Lower lobe of right lung (tissue), 2 donors: ENCODE data around the gene FHIP1B. TPM values are rescaled to one million over a fixed set of nuclear protein-coding genes. Genes with fewer than 3 reads are reported as not detected.

Source experiments
- ATAC-seq, 2 donors: fragments of 200-7000 bp; cut with Tn5 transposase; one replicate each; pipeline ENCODE4 v1.9.1; 2020 to 2022; ENCODE audit warnings: mild to moderate bottlenecking in 2 of 2, moderate library complexity in 2 of 2
- DNase-seq: peaks from one replicate; pipeline ENCODE4 v3.0.0-alpha.2; 2020
- H3K27ac ChIP-seq: fragments of 200-600 bp; one replicate; pipeline ENCODE4 v1.8.0; 2022
- H3K27me3 ChIP-seq: fragments of 200-600 bp; one replicate; pipeline ENCODE4 v1.8.0; 2022; ENCODE audit warnings: low read depth
- H3K36me3 ChIP-seq: fragments of 200-600 bp; one replicate; pipeline ENCODE4 v1.8.0; 2022; ENCODE audit warnings: mild to moderate bottlenecking
- H3K4me1 ChIP-seq: fragments of 200-600 bp; one replicate; pipeline ENCODE4 v1.8.0; 2022
- H3K4me3 ChIP-seq: fragments of 200-600 bp; one replicate; pipeline ENCODE4 v1.8.0; 2022; ENCODE audit warnings: mild to moderate bottlenecking
- H3K9me3 ChIP-seq: fragments of 200-600 bp; one replicate; pipeline ENCODE4 v1.8.0; 2022
- intact Hi-C: fragments of 100-400 bp; cut with DNase I; formaldehyde crosslinking; loops from one replicate; pipeline ENCODE4 v1.11.0; 2022
- total RNA-seq: library from RNA; stranded (reverse); fragmentation: NEBNext Ultra II Directional; extraction: Animal tissue kit (Norgen Biotek cat#: 25700); gene quantifications from one replicate; pipeline ENCODE4 v1.2.1, GENCODE V29; 2021
- TF ChIP-seq, protein P1 (sequence below): fragments of 200-600 bp; IDR thresholded peaks from one replicate; pipeline ENCODE4 v1.8.0; 2022; ENCODE audit warnings: antibody characterized with exemption, mild to moderate bottlenecking
- donor health status: DM: no; HTN: yes; CAD: no; lungs with severe emphysema.

Gene FHIP1B
- total RNA-seq, 1 donor from 2014 or later, result 37.1 TPM

DNA sequence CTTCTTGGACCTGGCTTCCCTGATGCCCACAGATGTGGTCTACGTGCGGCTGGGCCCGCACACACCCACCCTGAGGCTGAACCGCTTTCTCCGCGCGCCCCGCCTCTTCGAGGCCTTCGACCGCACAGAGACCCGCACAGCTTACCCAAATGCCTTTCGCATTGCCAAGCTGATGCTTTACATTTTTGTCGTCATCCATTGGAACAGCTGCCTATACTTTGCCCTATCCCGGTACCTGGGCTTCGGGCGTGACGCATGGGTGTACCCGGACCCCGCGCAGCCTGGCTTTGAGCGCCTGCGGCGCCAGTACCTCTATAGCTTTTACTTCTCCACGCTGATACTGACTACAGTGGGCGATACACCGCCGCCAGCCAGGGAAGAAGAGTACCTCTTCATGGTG lies 5.7 kb upstream of the FHIP1B start:
- DNase-seq (no peak), ATAC-seq (no peak)
- intact Hi-C loops, result no loop called here
- H3K27me3 ChIP-seq, result no peaks in the 10 kb centered on the region
- no peaks in the 10 kb centered on the region for H3K9me3 ChIP-seq
- TF ChIP-seq, protein P1, sequence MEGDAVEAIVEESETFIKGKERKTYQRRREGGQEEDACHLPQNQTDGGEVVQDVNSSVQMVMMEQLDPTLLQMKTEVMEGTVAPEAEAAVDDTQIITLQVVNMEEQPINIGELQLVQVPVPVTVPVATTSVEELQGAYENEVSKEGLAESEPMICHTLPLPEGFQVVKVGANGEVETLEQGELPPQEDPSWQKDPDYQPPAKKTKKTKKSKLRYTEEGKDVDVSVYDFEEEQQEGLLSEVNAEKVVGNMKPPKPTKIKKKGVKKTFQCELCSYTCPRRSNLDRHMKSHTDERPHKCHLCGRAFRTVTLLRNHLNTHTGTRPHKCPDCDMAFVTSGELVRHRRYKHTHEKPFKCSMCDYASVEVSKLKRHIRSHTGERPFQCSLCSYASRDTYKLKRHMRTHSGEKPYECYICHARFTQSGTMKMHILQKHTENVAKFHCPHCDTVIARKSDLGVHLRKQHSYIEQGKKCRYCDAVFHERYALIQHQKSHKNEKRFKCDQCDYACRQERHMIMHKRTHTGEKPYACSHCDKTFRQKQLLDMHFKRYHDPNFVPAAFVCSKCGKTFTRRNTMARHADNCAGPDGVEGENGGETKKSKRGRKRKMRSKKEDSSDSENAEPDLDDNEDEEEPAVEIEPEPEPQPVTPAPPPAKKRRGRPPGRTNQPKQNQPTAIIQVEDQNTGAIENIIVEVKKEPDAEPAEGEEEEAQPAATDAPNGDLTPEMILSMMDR, result no peak
- no peak overlapping the region for H3K27ac ChIP-seq
- H3K4me1 ChIP-seq, result peaks cover 6% of the 10 kb centered on the region
- no peak overlapping the region for H3K4me3 ChIP-seq
- no peaks in the 10 kb centered on the region for H3K36me3 ChIP-seq

DNA sequence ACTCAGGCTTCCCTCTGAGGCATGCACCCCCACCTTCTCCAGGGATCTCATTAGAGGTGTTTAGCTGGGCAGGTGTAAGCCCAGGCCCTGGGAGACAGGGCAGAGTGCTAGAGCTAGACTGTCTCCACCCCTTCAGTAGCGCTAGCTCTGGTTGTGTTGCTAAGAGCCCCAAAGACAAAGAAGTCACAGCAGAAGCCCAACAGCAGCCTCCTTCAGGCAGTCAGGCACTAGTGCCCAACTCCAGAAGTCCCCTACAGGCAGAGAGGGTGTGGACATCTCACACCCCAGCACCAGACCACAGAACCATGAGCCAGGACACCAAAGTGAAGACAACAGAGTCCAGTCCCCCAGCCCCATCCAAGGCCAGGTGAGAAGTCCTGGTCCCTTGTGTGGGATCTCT lies 4.5 kb upstream of the FHIP1B start, which contains the start of gene CNGA4:
CNGA4 (plus strand) TSS at position 188 of the 400 bp plus-strand sequence; CDS start at position 306, 118 bp downstream.
- intact Hi-C loops, result no loop called here
- Histone ChIP-seq H3K9me3 (no peaks in the 10 kb centered on the region), H3K27ac (no peak within 1 kb of the TSS), H3K4me1 (peaks cover 7% of the 10 kb centered on the region), H3K27me3 (no peaks in the 10 kb centered on the region), H3K36me3 (no peaks in the 10 kb centered on the region), H3K4me3 (no peak within 1 kb of the TSS)
- ATAC-seq (no peak), DNase-seq (no peak)
- TF ChIP-seq, protein P1, result no peak

DNA sequence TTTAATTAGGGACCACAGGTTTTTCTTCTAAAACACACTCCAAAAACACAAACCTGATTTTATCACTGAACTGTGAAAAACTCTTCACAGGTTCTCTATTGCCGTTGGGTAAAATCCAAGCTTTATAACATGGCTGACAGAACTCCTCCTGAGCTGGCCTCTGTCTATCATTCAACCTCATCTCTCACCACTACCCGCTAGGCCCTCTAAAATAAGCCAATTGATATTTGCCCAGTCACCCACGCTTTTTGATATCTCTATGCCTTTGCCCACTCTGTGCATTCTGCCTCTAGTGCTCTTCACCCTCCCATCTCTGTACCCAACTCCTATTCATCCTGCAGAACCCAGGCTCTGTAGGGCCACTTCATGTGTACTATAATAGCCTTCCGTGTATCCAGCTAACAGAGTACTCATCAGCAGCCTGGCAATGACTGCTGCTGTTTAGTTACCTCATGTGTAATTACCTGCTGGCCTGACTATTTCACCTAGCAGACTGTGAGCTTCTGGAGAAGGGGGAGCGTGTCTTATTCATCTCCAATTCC lies 3.4 kb upstream of the FHIP1B start:
- Histone ChIP-seq H3K27me3 (no peaks in the 10 kb centered on the region), H3K9me3 (no peaks in the 10 kb centered on the region), H3K4me1 (peaks cover 18% of the 10 kb centered on the region), H3K27ac (no peak overlapping the region), H3K4me3 (no peak overlapping the region), H3K36me3 (no peaks in the 10 kb centered on the region)
- DNase-seq, result no peak
- TF ChIP-seq, protein P1, result no peak
- no peak for ATAC-seq
- intact Hi-C loops, result no loop called here

DNA sequence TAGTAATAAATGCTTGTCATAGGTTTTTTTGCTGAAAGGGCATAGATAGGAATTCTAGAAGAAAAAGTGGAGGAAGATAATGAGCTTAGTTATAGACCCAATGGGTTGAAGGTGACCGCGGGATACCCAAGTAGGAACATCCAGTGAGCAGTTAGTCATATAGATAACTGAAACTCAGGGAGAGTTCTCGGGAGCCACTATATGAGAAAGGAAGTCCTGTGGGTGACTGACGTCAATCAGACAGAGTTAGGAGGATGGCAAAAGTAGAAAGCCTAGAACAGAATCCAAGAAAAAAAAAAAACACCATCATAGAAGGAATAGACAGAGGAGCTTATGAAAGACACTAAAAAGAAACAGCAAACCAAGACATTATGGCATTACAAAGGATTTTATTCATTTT lies 2.8 kb upstream of the FHIP1B start:
- Histone ChIP-seq H3K9me3 (no peaks in the 10 kb centered on the region), H3K27ac (no peak overlapping the region), H3K4me1 (peaks cover 20% of the 10 kb centered on the region), H3K36me3 (no peaks in the 10 kb centered on the region), H3K27me3 (no peaks in the 10 kb centered on the region), H3K4me3 (no peak overlapping the region)
- no peak for ATAC-seq
- TF ChIP-seq, protein P1, result no peak
- DNase-seq, result no peak
- intact Hi-C loops, result no loop called here

DNA sequence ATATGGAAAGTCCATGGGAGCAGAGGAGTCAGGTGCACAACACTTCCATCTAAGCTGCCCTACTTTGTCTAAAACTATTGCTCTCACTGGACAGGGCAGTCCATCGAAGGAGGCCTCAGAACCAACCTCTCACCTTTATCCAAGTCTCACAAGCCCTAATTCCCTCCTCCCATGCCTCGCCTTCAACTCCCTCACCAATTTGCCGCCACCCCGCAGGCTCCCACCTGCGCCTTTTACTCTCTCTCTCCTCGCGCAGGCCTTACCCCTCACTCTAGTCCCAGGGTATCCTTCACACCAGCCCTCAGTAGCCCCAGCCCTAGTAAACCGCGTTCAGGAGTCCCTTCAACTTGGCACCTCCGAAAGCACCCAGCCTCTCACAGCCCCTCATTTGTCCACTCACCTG lies 451 bp downstream of the FHIP1B start:
- TF ChIP-seq, protein P1, result no peak
- peaks cover 26% of the 10 kb centered on the region for H3K4me1 ChIP-seq
- H3K9me3 ChIP-seq, result no peaks in the 10 kb centered on the region
- peak overlapping the region; percentile 82 for H3K4me3 ChIP-seq
- no peaks in the 10 kb centered on the region for H3K27me3 ChIP-seq
- intact Hi-C loops, result no loop called here
- H3K27ac ChIP-seq, result peak overlapping the region; percentile 84
- DNase-seq, result no peak
- peak; percentile 0 to 2 for ATAC-seq
- no peaks in the 10 kb centered on the region for H3K36me3 ChIP-seq
